ENCODE results near the gene DOK3. TPM values are rescaled to one million over a fixed set of nuclear protein-coding genes. Genes with fewer than 3 reads are reported as not detected.

DOK3 gene
- polyA plus RNA-seq, 3 donors, result 62.8 to 196 (median 98.3) TPM

- 87% methylated on average over 8 of the region's 13 CpGs for WGBS (ENCODE audit: insufficient coverage)
- H3K9me3 ChIP-seq (replicated peaks in 1 of 2; ENCODE audit: control insufficient read depth in 1 of 2, insufficient read depth in 1 of 2, low read length in 2 of 2), result no peaks in the 10 kb centered on the region
- peaks cover 18% of the 10 kb centered on the region for H4K20me1 ChIP-seq (ENCODE audit: insufficient read depth, low read length)
- no peak overlapping the region for H2AFZ ChIP-seq (ENCODE audit: insufficient read depth, low read depth, low read length, poor library complexity, severe bottlenecking)
- H3K9ac ChIP-seq (ENCODE audit: insufficient read depth, low read length, poor library complexity, severe bottlenecking), result no peak overlapping the region
- H3K4me1 ChIP-seq (ENCODE audit: control insufficient read depth in 1 of 2, insufficient read depth in 2 of 2, low read length in 2 of 2), result peaks cover 48 to 57% of the 10 kb centered on the region in 2 donors
- H3K36me3 ChIP-seq (replicated peaks in 1 of 2; ENCODE audit: control insufficient read depth in 1 of 2, insufficient read depth in 2 of 2, low read length in 2 of 2), result peaks cover 3 to 7% of the 10 kb centered on the region in 2 donors
- TF ChIP-seq, protein P1, sequence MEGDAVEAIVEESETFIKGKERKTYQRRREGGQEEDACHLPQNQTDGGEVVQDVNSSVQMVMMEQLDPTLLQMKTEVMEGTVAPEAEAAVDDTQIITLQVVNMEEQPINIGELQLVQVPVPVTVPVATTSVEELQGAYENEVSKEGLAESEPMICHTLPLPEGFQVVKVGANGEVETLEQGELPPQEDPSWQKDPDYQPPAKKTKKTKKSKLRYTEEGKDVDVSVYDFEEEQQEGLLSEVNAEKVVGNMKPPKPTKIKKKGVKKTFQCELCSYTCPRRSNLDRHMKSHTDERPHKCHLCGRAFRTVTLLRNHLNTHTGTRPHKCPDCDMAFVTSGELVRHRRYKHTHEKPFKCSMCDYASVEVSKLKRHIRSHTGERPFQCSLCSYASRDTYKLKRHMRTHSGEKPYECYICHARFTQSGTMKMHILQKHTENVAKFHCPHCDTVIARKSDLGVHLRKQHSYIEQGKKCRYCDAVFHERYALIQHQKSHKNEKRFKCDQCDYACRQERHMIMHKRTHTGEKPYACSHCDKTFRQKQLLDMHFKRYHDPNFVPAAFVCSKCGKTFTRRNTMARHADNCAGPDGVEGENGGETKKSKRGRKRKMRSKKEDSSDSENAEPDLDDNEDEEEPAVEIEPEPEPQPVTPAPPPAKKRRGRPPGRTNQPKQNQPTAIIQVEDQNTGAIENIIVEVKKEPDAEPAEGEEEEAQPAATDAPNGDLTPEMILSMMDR (IDR thresholded peaks at IDR 0.05), result no peak
- peaks cover 20 to 25% of the 10 kb centered on the region in 2 donors for H3K36me3 Mint-ChIP-seq
- H3K27ac ChIP-seq (ENCODE audit: low read depth in 1 of 2, low read length in 2 of 2), result no peak overlapping the region
- no peak for DNase-seq
- peak overlapping the region in 1 of 2 donors; percentile 79 for H3K4me3 Mint-ChIP-seq
- H3K27ac Mint-ChIP-seq, result peak overlapping the region in 3 of 7 donors; percentile 7 to 92 (median 70)
- peaks cover 29 to 47% (median 36%) of the 10 kb centered on the region in 3 donors for H3K27me3 Mint-ChIP-seq (ENCODE audit: low read depth in 3 of 3)
- no peaks in the 10 kb centered on the region for H3K79me2 ChIP-seq (ENCODE audit: insufficient read depth, low read length)
- peaks cover 6 to 23% of the 10 kb centered on the region in 2 donors for H3K27me3 ChIP-seq (ENCODE audit: control insufficient read depth in 2 of 2, insufficient read depth in 2 of 2, low read length in 2 of 2)
- no peak overlapping the region for H3K4me2 ChIP-seq (replicated peaks; ENCODE audit: extremely low read depth, low read length, poor library complexity, severe bottlenecking)
- peaks cover 60% of the 10 kb centered on the region for H3K4me1 Mint-ChIP-seq
- no peak overlapping the region for H3K4me3 ChIP-seq (replicated peaks in 1 of 3; ENCODE audit: low read depth in 2 of 3, low read length in 3 of 3)
- peaks cover 0 to 12% (median 4%) of the 10 kb centered on the region in 7 donors for H3K9me3 Mint-ChIP-seq
- intact Hi-C loops (cut with micrococcal nuclease), result no loop called here
These were observed 31.7 kb downstream of the DOK3 start for GRCh38 chr5:177477701-177478477.

DNA sequence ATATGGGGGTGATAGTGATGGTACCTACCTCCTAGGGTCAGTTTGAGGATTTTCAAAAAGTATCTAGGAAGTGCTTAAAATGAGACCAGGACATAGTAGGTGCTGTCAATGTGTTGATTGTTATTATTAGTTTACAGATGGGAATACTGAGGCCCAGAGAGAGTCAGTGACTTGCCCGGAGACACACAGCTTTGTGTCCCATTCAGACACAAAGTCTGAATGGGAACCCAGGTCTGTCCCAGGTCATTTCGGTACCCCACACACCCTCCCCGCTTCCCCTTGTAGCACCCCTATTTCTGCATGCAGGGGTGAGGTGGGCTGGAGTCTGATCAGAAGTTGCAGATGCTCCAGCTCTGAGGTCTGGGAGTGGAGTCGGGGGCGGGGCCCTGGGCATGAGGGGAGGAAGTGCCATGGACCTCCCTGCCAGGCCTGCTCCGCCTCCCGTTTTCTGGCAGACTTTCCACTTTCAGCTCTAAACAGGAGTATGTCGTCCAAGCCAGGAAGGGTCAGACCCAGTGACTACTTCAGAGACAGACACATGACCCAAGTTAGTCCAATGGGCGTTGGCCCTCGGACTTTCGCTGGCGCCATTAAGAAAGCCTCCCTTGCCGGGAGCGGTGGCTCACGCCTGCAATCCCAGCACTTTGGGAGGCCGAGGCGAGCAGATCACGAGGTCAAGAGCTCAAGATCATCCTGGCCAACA lies 32.9 kb downstream of the DOK3 start:
- peaks cover 9 to 15% of the 10 kb centered on the region in 2 donors for H3K36me3 Mint-ChIP-seq
- Histone ChIP-seq H4K20me1 (ENCODE audit: insufficient read depth, low read length) (peaks cover 29% of the 10 kb centered on the region), H3K27me3 (ENCODE audit: control insufficient read depth in 2 of 2, insufficient read depth in 2 of 2, low read length in 2 of 2) (peaks cover 16 to 33% of the 10 kb centered on the region in 2 donors), H3K4me2 (replicated peaks; ENCODE audit: extremely low read depth, low read length, poor library complexity, severe bottlenecking) (no peak overlapping the region), H3K4me3 (replicated peaks in 1 of 3; ENCODE audit: low read depth in 2 of 3, low read length in 3 of 3) (no peak overlapping the region), H3K9me3 (replicated peaks in 1 of 2; ENCODE audit: control insufficient read depth in 1 of 2, insufficient read depth in 1 of 2, low read length in 2 of 2) (peaks cover 0 to 10% of the 10 kb centered on the region in 2 donors), H3K27ac (ENCODE audit: low read depth in 1 of 2, low read length in 2 of 2) (no peak overlapping the region), H3K79me2 (ENCODE audit: insufficient read depth, low read length) (no peaks in the 10 kb centered on the region), H2AFZ (ENCODE audit: insufficient read depth, low read depth, low read length, poor library complexity, severe bottlenecking) (no peak overlapping the region), H3K4me1 (ENCODE audit: control insufficient read depth in 1 of 2, insufficient read depth in 2 of 2, low read length in 2 of 2) (peaks cover 53 to 69% of the 10 kb centered on the region in 2 donors), H3K36me3 (replicated peaks in 1 of 2; ENCODE audit: control insufficient read depth in 1 of 2, insufficient read depth in 2 of 2, low read length in 2 of 2) (peaks cover 1 to 3% of the 10 kb centered on the region in 2 donors), H3K9ac (ENCODE audit: insufficient read depth, low read length, poor library complexity, severe bottlenecking) (no peak overlapping the region)
- DNase-seq, result no peak
- H3K27me3 Mint-ChIP-seq (ENCODE audit: low read depth in 3 of 3), result peaks cover 38 to 50% (median 46%) of the 10 kb centered on the region in 3 donors
- peaks cover 0 to 17% (median 4%) of the 10 kb centered on the region in 7 donors for H3K9me3 Mint-ChIP-seq
- H3K4me1 Mint-ChIP-seq, result peaks cover 68% of the 10 kb centered on the region
- TF ChIP-seq, protein P1 (IDR thresholded peaks at IDR 0.05), result no peak
- intact Hi-C loops (cut with micrococcal nuclease), result no loop called here
- peak overlapping the region in 1 of 2 donors; percentile 49 for H3K4me3 Mint-ChIP-seq
- 82% methylated on average over 15 of the region's 18 CpGs for WGBS (ENCODE audit: insufficient coverage)
- no peak overlapping the region for H3K27ac Mint-ChIP-seq

All from CD14-positive monocyte (primary cell).